ENCODE measurements around the gene KIRREL3. TPM values are rescaled to one million over a fixed set of nuclear protein-coding genes. Genes with fewer than 3 reads are reported as not detected.

KIRREL3 gene
- total RNA-seq, 1 donor from 2014 or later = not detected

DNA sequence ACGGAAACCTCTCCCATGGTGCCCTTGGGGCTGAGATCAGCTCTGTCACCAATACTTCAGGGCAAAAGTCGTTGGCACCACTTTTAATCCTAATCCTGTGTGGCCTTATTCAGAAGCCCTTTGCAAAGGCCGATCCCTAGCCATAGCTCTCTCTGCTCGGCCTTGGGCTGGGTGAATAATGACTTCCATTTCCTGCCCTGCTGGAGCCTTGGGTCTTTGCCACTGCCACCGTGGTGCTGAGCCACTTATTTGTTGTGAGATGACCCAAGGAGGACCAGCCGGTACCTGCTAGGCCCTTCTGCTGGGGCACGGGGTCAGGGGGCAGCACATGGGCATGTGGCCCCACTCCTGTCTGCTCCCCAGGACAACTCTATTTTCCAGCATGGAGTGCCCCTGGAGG is 456.9 kb downstream of the KIRREL3 start:
- intact Hi-C loops (cut with micrococcal nuclease) = no loop called here

DNA sequence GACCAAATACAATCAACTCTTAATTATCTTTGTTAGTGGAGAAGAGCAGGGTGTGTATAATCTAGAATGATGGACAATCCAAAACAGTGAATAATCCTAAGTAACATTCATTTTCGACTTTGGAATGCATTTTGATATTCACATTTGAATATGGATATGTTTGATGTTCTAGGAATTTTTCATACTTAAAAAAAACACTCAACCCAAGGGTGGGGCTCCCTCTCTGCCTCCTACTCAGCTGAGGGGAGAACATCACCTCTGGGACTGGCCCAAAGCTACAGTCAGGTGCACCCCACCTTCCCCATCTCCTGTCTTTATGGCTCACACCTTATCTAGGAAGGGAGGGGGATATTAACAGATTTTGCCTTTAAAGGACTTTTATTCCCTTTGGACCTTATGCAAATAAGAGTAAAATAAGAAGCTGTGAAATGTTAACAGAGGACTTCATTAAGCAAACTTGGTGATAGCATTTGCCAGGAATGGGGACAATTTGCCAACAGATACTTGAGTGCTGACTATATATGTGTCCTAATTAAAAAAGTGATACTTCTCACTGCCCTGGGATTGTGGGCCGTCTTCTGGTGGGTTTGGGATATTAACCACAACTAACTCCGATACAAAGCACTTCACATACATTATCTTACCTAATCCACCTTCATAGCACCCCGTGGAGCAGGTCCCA is 458.1 kb downstream of the KIRREL3 start:
- intact Hi-C loops (cut with micrococcal nuclease) = no loop called here

DNA sequence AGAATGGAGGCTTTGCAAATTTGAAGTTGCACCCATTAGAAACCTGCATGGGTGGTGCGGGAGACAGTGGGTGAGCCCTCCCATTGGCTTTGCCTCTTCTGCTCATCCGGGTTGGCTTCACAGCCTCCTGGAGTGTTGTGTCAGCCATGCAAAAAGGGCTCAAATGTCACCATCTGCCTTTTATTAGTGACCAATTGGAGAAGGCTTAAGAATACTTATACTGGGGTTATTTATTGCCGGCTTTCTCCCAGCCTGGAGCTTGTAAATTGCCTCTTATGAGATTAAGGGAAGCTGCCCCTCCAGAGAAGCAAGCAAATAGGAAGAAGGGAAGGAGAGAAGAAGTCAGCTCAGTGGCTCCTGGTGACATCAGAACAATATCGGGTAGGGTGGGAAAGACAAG is 462.5 kb downstream of the KIRREL3 start:
- intact Hi-C loops (cut with micrococcal nuclease) = no loop called here

DNA sequence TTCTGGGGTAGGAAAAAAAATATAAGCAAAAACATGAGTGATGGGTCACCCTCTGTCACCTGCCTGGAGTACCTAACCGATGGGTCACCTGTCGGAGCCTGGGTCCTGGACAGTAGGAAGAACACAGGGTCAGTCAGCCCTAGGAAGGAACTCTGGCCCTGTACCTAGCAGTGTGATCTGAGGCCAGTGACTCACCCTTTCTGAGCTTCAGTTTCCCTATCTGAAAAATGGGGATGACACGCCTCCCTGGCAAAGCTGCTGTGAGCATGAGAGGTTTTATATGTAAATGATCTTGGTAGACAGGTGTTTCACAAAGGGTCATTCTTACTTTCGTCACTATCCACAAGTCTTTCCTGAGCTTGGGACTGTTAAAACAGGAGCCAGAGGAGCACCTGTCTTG is 463.1 kb downstream of the KIRREL3 start:
- intact Hi-C loops (cut with micrococcal nuclease) = no loop called here

DNA sequence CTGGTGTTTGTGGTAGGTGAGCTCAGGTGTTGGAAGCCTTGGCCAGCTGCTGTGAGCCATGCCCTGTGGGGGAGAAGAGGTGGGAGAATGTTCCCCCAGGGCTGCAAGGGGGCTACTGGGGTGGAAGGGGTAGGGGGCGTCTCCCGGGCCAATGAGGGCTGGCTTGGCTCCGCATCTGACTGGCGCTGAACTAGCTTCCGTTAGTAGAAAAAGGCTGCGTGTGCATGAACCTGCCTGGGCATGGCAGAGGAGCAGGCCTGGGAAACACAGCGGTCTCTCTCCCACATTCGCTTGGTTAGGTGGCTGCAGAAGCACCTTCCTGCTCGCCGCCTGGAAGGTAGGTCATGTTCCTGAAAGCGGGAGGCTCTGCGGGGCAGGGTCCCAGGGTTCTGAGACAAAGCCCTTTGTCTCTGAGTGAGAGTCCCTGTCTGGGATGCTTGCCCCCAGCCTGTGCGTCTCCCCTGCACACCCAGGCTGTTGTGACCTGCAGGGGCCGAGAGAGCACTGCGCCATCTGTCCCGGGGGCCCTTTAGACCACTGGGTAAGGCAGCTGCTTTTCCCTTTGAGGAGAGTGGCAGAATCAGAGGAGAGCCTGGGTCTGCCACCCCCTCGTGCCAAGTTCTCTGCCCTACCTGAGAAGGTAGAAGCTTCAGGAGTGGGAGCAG is 466.3 kb downstream of the KIRREL3 start:
- intact Hi-C loops (cut with micrococcal nuclease) = no loop called here

DNA sequence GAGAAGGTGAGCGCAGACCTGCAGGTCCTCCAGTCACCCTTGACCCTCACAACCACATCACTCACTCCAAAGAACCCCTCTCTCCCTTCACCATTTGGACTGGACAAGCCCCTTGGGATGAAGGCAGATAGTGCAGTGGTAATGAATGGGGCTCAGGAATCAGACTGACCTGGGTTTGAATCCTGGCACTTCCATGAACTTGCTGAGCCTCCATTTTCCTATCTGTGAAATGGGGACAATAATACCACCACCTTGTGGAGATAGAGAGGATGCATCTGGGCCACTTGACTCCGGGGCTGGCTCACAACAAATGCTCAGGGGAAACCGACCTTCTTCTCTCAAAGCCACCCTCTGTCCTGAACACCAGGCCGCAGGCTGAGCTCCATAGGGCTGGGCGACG is 467.0 kb downstream of the KIRREL3 start:
- intact Hi-C loops (cut with micrococcal nuclease) = no loop called here

DNA sequence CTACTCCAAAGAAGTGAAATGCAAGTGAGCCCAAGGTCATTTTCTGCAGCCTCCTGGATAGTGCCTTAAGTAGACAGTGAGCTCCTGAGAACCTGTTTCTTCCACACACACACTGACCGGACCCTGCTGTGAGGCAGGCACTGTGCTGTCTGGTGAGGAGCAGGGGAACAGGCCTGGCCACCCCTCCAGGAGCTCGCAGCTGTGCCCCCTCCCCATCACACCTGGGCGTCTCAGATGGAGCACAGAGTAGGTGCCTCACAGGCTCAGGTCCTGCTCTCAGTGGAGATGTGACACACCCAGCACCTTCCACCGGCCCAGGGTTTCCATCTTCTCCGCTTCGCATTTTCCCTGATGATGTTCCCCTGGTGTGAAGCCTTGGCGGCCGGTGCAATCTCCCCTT is 470.2 kb downstream of the KIRREL3 start:
- intact Hi-C loops (cut with micrococcal nuclease) = no loop called here

DNA sequence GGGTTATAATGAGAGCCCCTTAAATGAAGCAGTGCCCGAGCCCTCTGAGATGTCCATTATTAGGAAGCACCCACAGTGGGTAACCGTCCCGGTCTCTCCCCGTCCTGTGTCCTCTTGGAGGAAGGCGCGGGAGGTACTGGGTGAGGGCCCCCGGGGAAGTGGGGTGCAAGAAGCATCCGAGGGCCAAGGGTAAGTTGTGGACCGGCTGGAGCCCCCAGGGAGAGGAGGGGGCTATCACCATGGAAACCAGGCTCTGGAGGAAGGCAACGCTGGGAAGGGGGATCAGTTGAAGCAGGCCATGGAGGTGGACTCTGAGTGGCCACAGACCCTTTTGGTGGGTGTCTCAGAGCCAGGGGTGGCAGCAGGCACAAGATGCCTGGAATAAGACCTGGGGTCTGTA is 471.5 kb downstream of the KIRREL3 start:
- intact Hi-C loops (cut with micrococcal nuclease) = no loop called here

DNA sequence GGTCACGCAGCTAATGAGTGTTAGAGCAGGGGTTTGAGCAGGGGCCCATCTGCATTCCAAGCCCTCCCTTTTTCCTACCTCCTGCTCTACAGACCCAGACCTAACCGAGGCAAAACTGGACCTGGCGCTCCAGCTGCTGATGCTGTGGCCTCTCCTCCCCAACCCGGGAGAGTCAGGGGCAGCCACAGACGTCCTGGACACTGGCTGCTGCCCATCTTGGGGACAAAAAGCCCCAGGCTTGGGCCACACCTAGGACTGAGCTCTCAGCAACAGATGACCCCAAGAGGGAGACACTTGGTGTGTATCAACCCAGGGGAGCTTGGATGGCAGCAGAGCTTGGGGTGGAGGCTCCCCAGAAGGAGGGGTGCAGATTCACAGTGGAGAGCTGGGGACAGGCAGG is 472.5 kb downstream of the KIRREL3 start:
- intact Hi-C loops (cut with micrococcal nuclease) = no loop called here

DNA sequence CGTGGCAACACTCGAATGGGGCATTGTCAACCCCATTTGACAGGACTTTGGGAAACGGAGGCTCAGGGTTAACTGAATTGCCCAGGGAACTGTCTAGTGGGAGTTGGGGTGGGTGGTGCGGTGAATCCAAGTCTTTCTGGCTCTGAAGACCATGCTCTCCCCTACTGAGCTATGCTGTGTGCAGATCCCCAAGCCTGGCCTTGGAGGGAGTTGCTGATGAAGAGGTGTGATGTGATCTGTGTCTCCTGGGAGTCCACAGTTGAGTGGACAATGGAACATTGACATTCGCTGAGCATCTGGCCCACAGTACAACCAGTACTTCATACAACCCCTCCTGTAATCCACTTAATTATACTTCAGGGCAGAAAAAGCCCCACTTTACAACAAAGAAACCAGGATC is 472.9 kb downstream of the KIRREL3 start:
- intact Hi-C loops (cut with micrococcal nuclease) = no loop called here

DNA sequence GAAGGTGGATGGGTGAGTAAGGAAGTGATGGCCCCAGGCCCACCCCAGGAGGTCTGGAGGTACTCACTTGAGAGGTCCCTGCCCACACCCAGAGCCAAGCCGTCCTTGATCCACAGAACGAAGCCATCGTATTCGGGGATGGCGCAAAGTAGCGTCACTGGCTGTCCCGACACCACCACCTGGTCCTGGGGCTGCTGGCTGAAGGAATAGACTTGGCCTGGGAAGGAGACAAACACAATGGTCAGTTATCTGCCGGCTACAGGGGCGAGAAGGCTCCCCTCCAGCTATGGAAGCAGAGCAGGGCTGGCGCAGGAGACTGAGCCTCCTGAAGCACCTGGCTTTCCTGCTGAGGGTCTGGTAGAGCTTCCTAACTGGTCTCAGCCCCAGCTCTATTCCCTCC is 474.1 kb downstream of the KIRREL3 start:
- intact Hi-C loops (cut with micrococcal nuclease) = no loop called here

DNA sequence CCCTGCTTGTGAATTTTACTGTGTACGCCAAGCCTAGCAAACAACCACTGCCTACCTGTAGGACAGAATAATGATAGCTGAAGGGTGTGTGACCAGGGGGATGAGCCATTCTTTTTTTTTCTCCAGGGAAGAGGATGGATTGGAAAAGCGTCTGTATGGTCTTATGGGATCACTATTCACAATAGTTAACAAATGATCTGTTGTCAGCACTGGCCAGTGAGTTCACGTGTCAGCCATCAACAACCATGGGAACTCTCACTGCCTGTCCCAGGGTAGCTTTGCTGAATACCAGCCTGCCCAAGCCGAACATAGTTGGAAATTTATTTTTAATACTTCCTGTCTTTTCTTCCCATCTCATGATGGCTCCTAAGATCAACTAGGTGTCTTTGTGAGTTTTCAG is 474.9 kb downstream of the KIRREL3 start:
- intact Hi-C loops (cut with micrococcal nuclease) = no loop called here

DNA sequence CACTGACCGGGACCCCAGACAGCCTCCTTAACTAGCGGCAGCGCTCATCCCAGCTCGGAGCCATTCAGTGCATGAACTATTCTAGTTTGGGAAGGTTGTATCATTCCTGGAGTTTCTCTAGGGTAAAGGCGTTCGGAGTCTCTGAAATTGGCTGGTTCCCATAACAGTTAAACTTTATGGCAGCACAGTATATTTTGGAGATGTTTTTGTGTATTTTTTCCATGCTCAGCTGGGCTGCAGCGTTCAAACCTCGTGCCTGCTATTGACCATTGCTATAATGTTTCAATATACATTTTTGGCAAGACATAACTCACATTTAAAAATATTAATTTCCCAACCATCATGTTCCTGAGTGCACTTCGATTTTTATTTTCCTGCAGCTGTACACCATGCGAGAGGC is 475.4 kb downstream of the KIRREL3 start:
- intact Hi-C loops (cut with micrococcal nuclease) = no loop called here

DNA sequence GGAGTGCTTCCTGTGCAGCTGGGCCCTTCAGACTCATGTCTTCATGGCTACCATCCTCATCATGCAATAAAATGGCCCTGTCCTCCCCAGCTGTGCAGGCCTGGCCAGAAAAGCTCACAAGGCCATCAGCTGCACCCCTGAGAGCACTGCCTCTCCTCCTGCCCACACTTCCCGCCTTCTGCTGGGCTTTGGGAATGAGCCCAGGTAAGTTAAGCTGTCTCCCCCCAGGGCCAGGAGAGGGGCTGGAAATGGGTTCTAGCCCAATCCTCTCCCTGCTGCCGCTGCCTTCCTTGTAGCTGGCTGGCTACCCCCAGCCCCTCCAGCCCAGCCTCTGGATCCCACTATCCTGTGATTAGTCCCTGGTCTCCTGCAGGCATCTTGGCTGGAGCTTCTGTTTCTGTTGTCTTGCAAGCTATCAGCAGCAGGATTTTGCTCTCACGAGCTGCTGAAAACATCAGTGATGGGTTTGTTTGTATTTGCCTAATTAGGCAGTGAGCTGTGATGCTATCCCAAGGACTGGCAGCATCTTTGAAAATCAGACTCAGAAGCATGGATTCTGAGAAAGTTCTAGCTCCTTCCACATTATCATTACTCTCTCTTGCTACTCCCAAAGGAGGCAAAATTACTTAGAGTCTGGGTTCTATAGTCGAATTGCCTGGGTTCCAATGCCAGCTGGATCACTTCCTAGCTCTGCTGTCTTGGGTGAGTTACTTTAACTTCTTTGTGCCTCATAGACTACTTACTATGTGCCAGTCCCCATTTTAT is 476.9 kb downstream of the KIRREL3 start:
- intact Hi-C loops (cut with micrococcal nuclease) = no loop called here

DNA sequence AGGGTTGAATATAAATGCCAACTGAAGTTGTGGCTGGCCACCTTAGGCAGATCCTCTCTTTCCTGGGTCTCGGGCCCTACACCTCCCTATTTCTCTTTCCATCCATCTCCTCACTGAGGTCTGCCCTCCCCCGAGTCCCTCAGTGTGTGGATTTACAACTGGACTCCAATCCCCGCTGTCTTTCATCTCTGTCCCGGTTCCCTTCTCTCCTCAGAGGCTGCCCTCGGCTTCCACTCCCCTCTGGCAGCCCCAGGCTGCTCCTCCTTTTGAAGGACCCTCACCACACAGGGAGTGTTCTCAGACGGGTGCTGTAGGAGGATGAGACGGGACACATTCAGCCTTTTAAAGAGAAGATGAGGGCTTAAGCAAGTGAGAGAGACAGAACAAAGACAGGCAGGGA is 478.0 kb downstream of the KIRREL3 start:
- intact Hi-C loops (cut with micrococcal nuclease) = no loop called here

DNA sequence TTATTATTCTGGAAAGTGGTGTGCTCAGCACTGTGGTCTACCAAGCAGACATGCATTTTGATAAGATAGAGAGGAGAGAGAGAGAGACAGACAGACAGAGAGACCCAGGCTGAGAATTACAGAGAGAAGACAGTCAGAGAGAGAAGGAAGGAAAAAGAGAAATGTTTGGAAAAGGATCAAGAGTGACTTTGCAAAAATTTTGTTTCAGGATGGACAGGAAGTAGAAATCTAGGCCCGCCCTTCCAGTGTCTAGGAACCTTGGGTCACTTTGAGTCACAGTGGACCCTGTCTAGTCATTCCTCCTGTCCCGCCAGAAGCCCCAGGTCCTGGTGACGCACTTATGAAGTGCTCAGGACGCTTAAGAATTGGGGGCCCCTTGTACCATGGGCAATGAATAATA is 478.4 kb downstream of the KIRREL3 start:
- intact Hi-C loops (cut with micrococcal nuclease) = no loop called here

DNA sequence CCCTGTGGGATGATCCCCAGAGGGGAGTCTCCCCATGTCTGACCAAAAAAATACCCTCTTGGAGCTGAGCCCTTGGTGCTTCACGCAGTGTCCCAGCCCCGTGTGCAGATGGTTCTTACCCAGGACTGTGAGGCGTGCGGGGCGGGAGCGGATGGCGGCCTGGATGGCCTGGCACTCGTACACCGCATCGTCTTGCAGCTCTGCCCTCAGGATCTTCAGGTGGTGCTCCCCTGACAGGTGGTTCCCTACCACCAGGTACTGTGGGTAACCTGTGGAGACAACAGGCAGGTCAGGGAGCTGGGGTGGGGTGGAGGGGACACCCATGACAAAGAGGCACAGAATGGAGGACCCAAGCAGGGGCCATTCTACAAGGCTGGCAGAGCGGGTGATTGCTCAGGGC is 479.4 kb downstream of the KIRREL3 start:
- intact Hi-C loops (cut with micrococcal nuclease) = no loop called here

DNA sequence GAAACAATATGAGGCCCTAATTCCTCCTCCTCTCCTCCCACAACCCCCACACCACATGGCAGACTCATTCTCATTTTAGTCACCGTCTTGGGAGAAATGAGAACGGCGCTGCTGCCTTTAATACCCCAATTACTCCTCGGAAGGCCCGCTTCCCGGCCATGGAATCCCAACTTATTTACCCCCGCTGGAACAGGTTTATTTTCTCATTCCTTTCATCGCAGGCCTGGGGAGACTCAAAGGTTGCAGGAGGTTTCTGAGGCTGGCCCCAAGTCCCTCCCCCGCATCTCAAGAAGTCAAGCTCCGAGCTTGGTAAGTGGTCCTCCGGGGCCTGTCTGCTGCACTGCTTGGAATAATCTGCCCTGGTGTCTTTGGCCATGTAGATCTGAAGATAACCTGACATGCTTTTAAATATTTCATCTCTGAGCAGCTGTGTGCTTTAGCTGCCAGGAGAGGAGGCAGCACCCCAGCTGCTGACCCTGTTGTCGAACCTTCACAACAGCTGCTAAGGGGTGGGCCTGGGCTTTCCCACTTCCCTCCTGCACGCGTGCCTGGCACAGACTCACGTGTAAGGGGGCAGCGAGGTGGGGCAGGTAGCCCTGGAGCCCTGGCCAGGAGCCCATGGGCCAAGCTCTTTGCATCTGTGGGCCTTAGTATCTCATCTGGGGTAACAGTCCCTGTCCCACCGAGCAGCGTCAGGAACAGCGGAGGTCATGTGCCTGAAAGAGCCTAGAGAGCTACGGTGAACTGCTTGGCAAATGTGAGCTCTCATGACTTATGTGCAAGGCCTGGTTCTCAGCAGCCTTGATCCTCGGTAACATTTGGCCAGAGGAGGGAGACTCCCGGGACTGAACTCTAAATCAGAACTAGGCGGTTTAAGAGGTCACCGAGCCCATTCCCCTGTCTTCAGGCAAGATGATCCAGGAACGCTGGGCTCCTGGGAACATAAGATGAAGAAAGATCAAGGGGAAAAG is 480.5 kb downstream of the KIRREL3 start:
- intact Hi-C loops (cut with micrococcal nuclease) = no loop called here

DNA sequence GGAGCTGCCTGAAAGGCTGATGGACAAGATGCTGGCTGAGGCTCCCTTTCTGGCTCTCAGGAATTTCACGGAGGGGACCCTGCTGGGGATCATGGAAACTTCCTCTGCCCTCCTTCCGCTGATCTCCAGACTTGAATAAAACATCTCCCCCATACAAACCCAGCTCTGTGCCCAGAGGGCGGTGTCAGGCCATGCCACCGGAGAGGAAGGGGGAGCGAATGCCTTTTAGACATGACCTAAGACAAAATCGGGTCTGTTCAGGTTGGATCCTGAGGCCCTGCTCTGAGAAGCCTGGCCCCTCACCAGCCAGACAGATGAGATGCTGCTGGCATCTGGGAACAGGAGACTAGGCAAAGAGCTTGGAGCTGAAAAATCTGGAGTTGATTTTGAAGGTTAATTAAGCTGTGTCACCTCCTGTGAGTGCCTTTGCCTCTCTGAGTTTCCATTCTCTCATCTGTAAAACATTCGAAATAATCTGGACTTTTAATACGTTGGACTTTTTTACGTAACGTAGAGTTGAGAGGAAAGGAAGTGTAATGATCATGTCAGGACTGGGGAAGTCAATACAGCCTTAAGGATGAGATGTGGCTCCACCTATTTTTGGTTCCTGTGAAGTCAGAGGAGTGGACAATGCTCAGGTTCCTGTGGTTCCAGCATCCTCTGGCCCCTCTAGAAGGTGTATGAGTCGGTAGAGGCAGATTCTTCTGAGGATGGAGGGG is 481.4 kb downstream of the KIRREL3 start:
- intact Hi-C loops (cut with micrococcal nuclease) = no loop called here

DNA sequence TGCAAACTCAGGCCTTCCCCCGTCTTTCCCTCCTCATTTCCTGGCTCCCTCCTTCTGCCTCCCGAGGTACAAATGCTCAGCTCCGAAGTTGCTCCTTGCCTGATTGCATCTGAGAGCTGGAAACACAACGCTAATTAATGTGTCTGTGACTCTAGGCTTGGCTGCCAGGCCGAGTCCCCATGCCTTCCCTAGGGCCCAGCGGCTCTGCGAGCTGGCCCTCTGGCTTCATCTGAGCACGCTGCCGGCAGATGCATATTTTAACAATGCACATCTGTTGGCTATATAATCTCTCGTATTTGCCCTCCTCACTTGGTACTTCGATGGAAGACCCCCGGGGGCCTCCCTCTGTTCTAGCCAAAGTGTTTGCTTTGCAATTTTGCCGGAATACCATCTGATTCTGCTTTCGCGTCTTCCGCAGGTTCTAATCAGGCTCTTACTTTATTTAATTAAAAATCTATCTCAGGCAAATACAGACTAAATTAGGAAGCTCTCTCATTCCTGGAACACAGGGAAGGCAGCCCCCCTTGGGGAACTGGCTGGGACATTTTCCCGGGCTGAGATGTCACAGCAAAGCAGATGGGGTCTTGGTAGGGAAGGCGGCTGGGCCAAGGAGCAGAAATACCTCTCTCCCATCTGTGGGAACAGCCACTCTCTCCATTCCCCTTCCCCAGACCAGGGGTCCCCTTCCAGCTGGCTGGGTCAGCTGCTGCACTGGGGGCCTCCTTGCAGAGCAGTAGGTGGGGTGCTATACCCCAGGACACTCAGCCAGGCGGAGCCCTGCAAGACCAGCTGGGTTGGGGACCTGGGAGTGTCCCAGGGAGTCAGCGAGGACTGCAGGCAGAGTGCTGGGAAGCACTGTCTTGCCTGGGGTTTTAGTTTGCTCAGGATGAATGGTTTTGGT is 482.2 kb downstream of the KIRREL3 start:
- intact Hi-C loops (cut with micrococcal nuclease) = no loop called here

All from T-helper 1 cell treated with Interleukin-12 subunit alpha and Interleukin-12 subunit beta and Interleukin-4 antibody, amounts not matched to agents 30 ng/mL and 1 ng/mL, for 36 hours (primary cell).